ENCODE results near the gene SOST. TPM values are rescaled to one million over a fixed set of nuclear protein-coding genes. Genes with fewer than 3 reads are reported as not detected.

The SOST gene
- total RNA-seq, 1 experiment from 2014 or later: not detected

GRCh38 chr17:43736389-43736788, 22.2 kb downstream of the SOST start:
- ChIA-PET CTCF (interaction anchor here (0.6 to 0.8 kb wide), 3 partner anchors 23 to 41 kb away, joined by 3 to 7 read pairs (median 4); partner anchors contain the start of gene SOST), POLR2A (interaction anchor here (0.7 to 1.1 kb wide), 2 partner anchors 173 to 338 kb away, joined by 3 to 4 read pairs; partner anchors contain the start of gene ARL4D)
- no TSS peak for BruUV-seq (replicated peaks)
- no peaks in the 10 kb centered on the region for H3K9me3 Mint-ChIP-seq (ENCODE audit: unreplicated experiment)
- DNase-seq (ENCODE audit: unreplicated experiment): peak; percentile 23
- no peak overlapping the region for H3K4me3 Mint-ChIP-seq (ENCODE audit: unreplicated experiment)
- H3K4me1 Mint-ChIP-seq (ENCODE audit: insufficient read depth, unreplicated experiment): peaks cover 8% of the 10 kb centered on the region
- no peaks in the 10 kb centered on the region for H3K36me3 Mint-ChIP-seq (ENCODE audit: insufficient read depth, unreplicated experiment)
- no peaks in the 10 kb centered on the region for H3K27me3 Mint-ChIP-seq (ENCODE audit: insufficient read depth, unreplicated experiment)
- H3K27ac Mint-ChIP-seq (ENCODE audit: low read depth, unreplicated experiment): no peak overlapping the region
- TF ChIP-seq CTCF (IDR thresholded peaks at IDR 0.05; ENCODE audit: unreplicated experiment): no peak
- intact Hi-C loops (cut with micrococcal nuclease): no loop called here

GRCh38 chr17:43734376-43734775, 24.2 kb downstream of the SOST start:
- no peak for TF ChIP-seq CTCF (IDR thresholded peaks at IDR 0.05; ENCODE audit: unreplicated experiment)
- Mint-ChIP-seq H3K36me3 (ENCODE audit: insufficient read depth, unreplicated experiment) (no peaks in the 10 kb centered on the region), H3K4me1 (ENCODE audit: insufficient read depth, unreplicated experiment) (peaks cover 7% of the 10 kb centered on the region), H3K27ac (ENCODE audit: low read depth, unreplicated experiment) (no peak overlapping the region), H3K27me3 (ENCODE audit: insufficient read depth, unreplicated experiment) (no peaks in the 10 kb centered on the region), H3K4me3 (ENCODE audit: unreplicated experiment) (no peak overlapping the region), H3K9me3 (ENCODE audit: unreplicated experiment) (no peaks in the 10 kb centered on the region)
- CTCF ChIA-PET: interaction anchor here (1.5 to 2.1 kb wide), 2 partner anchors 32 to 40 kb away, joined by 6 to 9 read pairs; no protein-coding TSS in a partner anchor
- BruUV-seq (replicated peaks): no TSS peak
- peak; percentile 56 for DNase-seq (ENCODE audit: unreplicated experiment)
- intact Hi-C loops (cut with micrococcal nuclease): no loop called here
- POLR2A ChIA-PET: interaction anchor here (0.8 kb wide), 1 partner anchor 25 kb away, joined by 5 read pairs; no protein-coding TSS in a partner anchor

- no peak for DNase-seq (ENCODE audit: unreplicated experiment)
- H3K9me3 Mint-ChIP-seq (ENCODE audit: unreplicated experiment): no peaks in the 10 kb centered on the region
- no peaks in the 10 kb centered on the region for H3K27me3 Mint-ChIP-seq (ENCODE audit: insufficient read depth, unreplicated experiment)
- no peak overlapping the region for H3K27ac Mint-ChIP-seq (ENCODE audit: low read depth, unreplicated experiment)
- ChIA-PET CTCF (interaction anchor here (0.7 to 2.1 kb wide), 4 partner anchors 32 to 168 kb away, joined by 3 to 9 read pairs (median 4); no protein-coding TSS in a partner anchor), POLR2A (interaction anchor here (0.8 to 1.1 kb wide), 2 partner anchors 26 to 49 kb away, joined by 3 to 5 read pairs; no protein-coding TSS in a partner anchor)
- H3K4me1 Mint-ChIP-seq (ENCODE audit: insufficient read depth, unreplicated experiment): peaks cover 7% of the 10 kb centered on the region
- TF ChIP-seq CTCF (IDR thresholded peaks at IDR 0.05; ENCODE audit: unreplicated experiment): no peak
- intact Hi-C loops (cut with micrococcal nuclease): no loop called here
- no peaks in the 10 kb centered on the region for H3K36me3 Mint-ChIP-seq (ENCODE audit: insufficient read depth, unreplicated experiment)
- no TSS peak for BruUV-seq (replicated peaks)
- no peak overlapping the region for H3K4me3 Mint-ChIP-seq (ENCODE audit: unreplicated experiment)
These were observed 24.6 kb downstream of the SOST start for GRCh38 chr17:43733956-43734355.

- CTCF ChIA-PET: interaction anchor here (0.6 to 2.3 kb wide), 6 partner anchors 27 to 155 kb away, joined by 3 to 9 read pairs (median 4); no protein-coding TSS in a partner anchor
- BruUV-seq (replicated peaks): no TSS peak
- TF ChIP-seq CTCF (IDR thresholded peaks at IDR 0.05; ENCODE audit: unreplicated experiment): no peak
- peak; percentile 63 for DNase-seq (ENCODE audit: unreplicated experiment)
- Mint-ChIP-seq H3K4me1 (ENCODE audit: insufficient read depth, unreplicated experiment) (peaks cover 7% of the 10 kb centered on the region), H3K27ac (ENCODE audit: low read depth, unreplicated experiment) (no peak overlapping the region), H3K36me3 (ENCODE audit: insufficient read depth, unreplicated experiment) (no peaks in the 10 kb centered on the region), H3K9me3 (ENCODE audit: unreplicated experiment) (no peaks in the 10 kb centered on the region), H3K27me3 (ENCODE audit: insufficient read depth, unreplicated experiment) (no peaks in the 10 kb centered on the region), H3K4me3 (ENCODE audit: unreplicated experiment) (no peak overlapping the region)
- intact Hi-C loops (cut with micrococcal nuclease): no loop called here
- POLR2A ChIA-PET: interaction anchor here (1.1 kb wide), 1 partner anchor 48 kb away, joined by 3 read pairs; no protein-coding TSS in a partner anchor
These were observed 25.6 kb downstream of the SOST start for GRCh38 chr17:43732958-43733357.

Measured in MCF 10A (cell line).